Esophagus muscularis mucosa (tissue), 4 donors: ENCODE results near the gene AKIP1. TPM values are rescaled to one million over a fixed set of nuclear protein-coding genes. Genes with fewer than 3 reads are reported as not detected.

Experiments
- DNase-seq: peaks from one replicate; pipeline ENCODE4 v3.0.0-alpha.2; 2017; ENCODE audit errors: extremely low spot score
- H3K27ac ChIP-seq, 4 donors: fragments of 200-600 bp; sonication (generic); replicated peaks in 1 of 4; 1 replicate in 3 of 4; 2 replicates in 1 of 4; pipeline ENCODE4 v1.5.1; 2016 to 2019; ENCODE audit warnings: mild to moderate bottlenecking in 1 of 4
- H3K27me3 ChIP-seq, 4 donors: fragments of 200-600 bp; sonication (generic); one replicate each; pipeline versions ENCODE4 v1.5.1 to v1.6.0; 2016 to 2019
- H3K36me3 ChIP-seq, 4 donors: fragments of 200-600 bp; sonication (generic); one replicate each; pipeline ENCODE4 v1.5.1; 2016 to 2019
- H3K4me1 ChIP-seq, 4 donors: fragments of 200-600 bp; sonication (generic); one replicate each; pipeline ENCODE4 v1.5.1; 2016 to 2019
- H3K4me3 ChIP-seq, 4 donors: fragments of 200-600 bp; sonication (generic); 1 replicate in 2 of 4; 2 replicates in 2 of 4; pipeline ENCODE4 v1.5.1; 2016 to 2019; ENCODE audit warnings: mild to moderate bottlenecking in 4 of 4, moderate library complexity in 1 of 4
- H3K9me3 ChIP-seq, 4 donors: fragments of 200-600 bp; sonication (generic); 1 replicate in 3 of 4; 2 replicates in 1 of 4; pipeline ENCODE4 v1.5.1; 2016 to 2019
- CTCF ChIP-seq, 3 experiments: fragments of 200-600 bp in 2 of 3; fragments of 450-650 bp in 1 of 3; sonication (generic) in 2 of 3; IDR thresholded peaks; one replicate each; pipeline ENCODE4 v1.5.1; 2017 to 2019; ENCODE audit warnings: antibody characterized with exemption in 3 of 3, mild to moderate bottlenecking in 2 of 3, moderate library complexity in 1 of 3
- EP300 ChIP-seq: sonication (generic); formaldehyde crosslinking; IDR thresholded peaks from one replicate; pipeline ENCODE4 v1.6.1; 2017; ENCODE audit warnings: antibody characterized with exemption
- POLR2A ChIP-seq: fragments of 450-650 bp; IDR thresholded peaks from one replicate; pipeline ENCODE4 v1.6.1; 2017; ENCODE audit warnings: antibody characterized with exemption, moderate library complexity, mild to moderate bottlenecking, low read depth
- POLR2AphosphoS5 ChIP-seq, 2 donors: sonication (generic); formaldehyde crosslinking; IDR thresholded peaks; one replicate each; pipeline ENCODE4 v1.6.1; 2017; ENCODE audit warnings: antibody characterized with exemption in 2 of 2
- WGBS: methylation state at CpG from one replicate; pipeline ENCODE4 v1.1.5; 2018; 5-methylcytosine and 5-hydroxymethylcytosine counted together
- intact Hi-C: fragments of 100-400 bp; cut with DNase I; formaldehyde crosslinking; loops from one replicate; pipeline ENCODE4 v1.15.1; 2023
- total RNA-seq, 4 donors: library from RNA; depleted of rRNA; stranded (reverse); fragments of >200 nt; gene quantifications; one replicate each; pipeline versions ENCODE4 v1.1.0 to v1.2.1, GENCODE V29; 2016

Gene AKIP1
- total RNA-seq, 4 donors from 2014 or later: 30.5 to 56.4 (median 41.7) TPM

- no peaks in the 10 kb centered on the region for H3K4me1 ChIP-seq
- H3K4me3 ChIP-seq: no peak overlapping the region
- no peaks in the 10 kb centered on the region for H3K9me3 ChIP-seq
- no peaks in the 10 kb centered on the region for H3K27me3 ChIP-seq
- intact Hi-C loops: no loop called here
- TF ChIP-seq EP300: no peak
- peak; percentile 75 for DNase-seq
- H3K36me3 ChIP-seq: peaks cover 0 to 15% (median 6%) of the 10 kb centered on the region in 4 donors
- no peak overlapping the region for H3K27ac ChIP-seq
- 95% methylated on average over 9 of the region's 9 CpGs for WGBS
Measured at GRCh38 chr11:8928981-8929615, 18.1 kb downstream of the AKIP1 start.

GRCh38 chr11:8930456-8931175, 19.6 kb downstream of the AKIP1 start:
- no peaks in the 10 kb centered on the region for H3K36me3 ChIP-seq
- H3K9me3 ChIP-seq: no peaks in the 10 kb centered on the region
- DNase-seq: no peak
- no peak overlapping the region for H3K4me3 ChIP-seq
- intact Hi-C loops: no loop called here
- H3K27me3 ChIP-seq: no peaks in the 10 kb centered on the region
- WGBS: 94% methylated on average over 12 of the region's 12 CpGs
- no peak overlapping the region for H3K27ac ChIP-seq
- TF ChIP-seq POLR2AphosphoS5 (IDR thresholded peaks at IDR 0.05) (no peak), POLR2A (no peak), EP300 (no peak), CTCF (IDR thresholded peaks at IDR 0.05) (no peak)
- peaks cover 0 to 8% (median 3%) of the 10 kb centered on the region in 4 donors for H3K4me1 ChIP-seq

GRCh38 chr11:8932564-8933180, 21.7 kb downstream of the AKIP1 start, which contains the start of gene C11orf16:
Gene C11orf16, minus strand, starts transcription at chr11:8932947. Its CDS starts 639 bp downstream, at chr11:8932308.
- peaks cover 0 to 8% (median 3%) of the 10 kb centered on the region in 4 donors for H3K4me1 ChIP-seq
- H3K9me3 ChIP-seq: no peaks in the 10 kb centered on the region
- H3K27ac ChIP-seq: no peak within 1 kb of the TSS
- intact Hi-C loops: no loop called here
- WGBS: 82% methylated on average over 12 of the region's 12 CpGs
- no peaks in the 10 kb centered on the region for H3K27me3 ChIP-seq
- no peaks in the 10 kb centered on the region for H3K36me3 ChIP-seq
- DNase-seq: no peak
- TF ChIP-seq POLR2AphosphoS5 (IDR thresholded peaks at IDR 0.05) (no peak), CTCF (IDR thresholded peaks at IDR 0.05) (no peak), EP300 (no peak)
- H3K4me3 ChIP-seq: no peak within 1 kb of the TSS

- intact Hi-C loops: no loop called here
- no peak for DNase-seq
- H3K4me1 ChIP-seq: peaks cover 0 to 8% (median 3%) of the 10 kb centered on the region in 4 donors
- no peak overlapping the region for H3K4me3 ChIP-seq
- H3K9me3 ChIP-seq: no peaks in the 10 kb centered on the region
- no peak for TF ChIP-seq CTCF (IDR thresholded peaks at IDR 0.05)
- no peak for TF ChIP-seq EP300
- no peak for TF ChIP-seq POLR2A
- TF ChIP-seq POLR2AphosphoS5 (IDR thresholded peaks at IDR 0.05): no peak
- H3K27ac ChIP-seq: no peak overlapping the region
- H3K27me3 ChIP-seq: no peaks in the 10 kb centered on the region
- no peaks in the 10 kb centered on the region for H3K36me3 ChIP-seq
- WGBS: 96% methylated on average over 6 of the region's 6 CpGs
Measured at GRCh38 chr11:8933931-8934330, 22.9 kb downstream of the AKIP1 start.
